Fibroblast of lung (primary cell): ENCODE data around the gene WDR27.

Experiments
- CTCF ChIP-seq, 2 donors: IDR thresholded peaks in 1 of 2; conservative IDR thresholded peaks in 1 of 2; 1 replicate in 1 of 2; 2 replicates in 1 of 2; pipeline ENCODE4 v1.5.1; 2011 to 2012; ENCODE audit warnings: low read length in 2 of 2, control low read depth in 1 of 2, inconsistent platforms in 1 of 2, low read depth in 1 of 2, mild to moderate bottlenecking in 1 of 2
- EZH2 ChIP-seq: IDR thresholded peaks from 2 replicates; pipeline ENCODE4 v1.5.1; 2012; ENCODE audit warnings: low read length, control low read depth, mild to moderate bottlenecking; ENCODE audit errors: missing control alignments

- no peak for TF ChIP-seq CTCF (conservative IDR thresholded peaks at IDR 0.05 in 1 of 2, IDR thresholded peaks at IDR 0.05 in 1 of 2; ENCODE audit: low read depth in 1 of 2, low read length in 2 of 2)
- TF ChIP-seq EZH2, result no peak
These were observed 66.5 kb downstream of the WDR27 start for GRCh38 chr6:169635345-169635744.
